Stimulated activated CD4-positive, alpha-beta T cell treated with anti-CD3 and anti-CD28 coated beads, Interleukin-4, amount 100 ng/mL, for 1 hour (primary cell): ENCODE measurements around the gene CELF2.
A peak's percentile ranks its signal among the peaks of the same experiment; 100 is the strongest.

Experiments
- DNase-seq: peaks from one replicate; pipeline ENCODE4 v3.0.0-alpha.2; 2020

CELF2 gene

GRCh38 chr10:11255796-11256444, 238.2 kb downstream of the CELF2 start:
- DNase-seq: no peak

GRCh38 chr10:11256896-11257295, 239.2 kb downstream of the CELF2 start:
- no peak for DNase-seq

GRCh38 chr10:11257440-11258090, 239.9 kb downstream of the CELF2 start:
- no peak for DNase-seq

- no peak for DNase-seq
Measured at GRCh38 chr10:11260170-11260569, 242.5 kb downstream of the CELF2 start.

- DNase-seq: no peak
Measured at GRCh38 chr10:11261143-11261542, 243.5 kb downstream of the CELF2 start.

- DNase-seq: no peak
Measured at GRCh38 chr10:11261687-11262493, 244.2 kb downstream of the CELF2 start.

- no peak for DNase-seq
Measured at GRCh38 chr10:11262494-11263345, 245.0 kb downstream of the CELF2 start.

GRCh38 chr10:11263767-11264166, 246.1 kb downstream of the CELF2 start:
- DNase-seq: no peak

GRCh38 chr10:11264296-11265048, 246.8 kb downstream of the CELF2 start:
- DNase-seq: no peak

- no peak for DNase-seq
Measured at GRCh38 chr10:11265484-11265883, 247.8 kb downstream of the CELF2 start.

GRCh38 chr10:11266426-11266825, 248.8 kb downstream of the CELF2 start:
- DNase-seq: no peak

- DNase-seq: peak; percentile 80
Measured at GRCh38 chr10:11270135-11270857, 252.6 kb downstream of the CELF2 start.

- DNase-seq: no peak
Measured at GRCh38 chr10:11270858-11271179, 253.1 kb downstream of the CELF2 start.

GRCh38 chr10:11272915-11273389, 255.3 kb downstream of the CELF2 start:
- peak; percentile 33 for DNase-seq

- DNase-seq: no peak
Measured at GRCh38 chr10:11274452-11274851, 256.8 kb downstream of the CELF2 start.

- no peak for DNase-seq
Measured at GRCh38 chr10:11275651-11276050, 258.0 kb downstream of the CELF2 start.

GRCh38 chr10:11276449-11276990, 258.8 kb downstream of the CELF2 start:
- no peak for DNase-seq

- DNase-seq: no peak
Measured at GRCh38 chr10:11279314-11279713, 261.6 kb downstream of the CELF2 start.

GRCh38 chr10:11280187-11280932, 262.7 kb downstream of the CELF2 start:
- no peak for DNase-seq

- no peak for DNase-seq
Measured at GRCh38 chr10:11282156-11282555, 264.5 kb downstream of the CELF2 start.
